Common myeloid progenitor, CD34-positive (primary cell): ENCODE measurements around the gene LSAMP.

Experiments used
- CTCF ChIA-PET: fragments of 350-600 bp; sonication (Branson Sonifier 250); formaldehyde crosslinking; loops from one replicate; lab custom pipeline; 2021; ENCODE audit warnings: antibody characterized with exemption; lab: Charles Lee
- POLR2A ChIA-PET: fragments of 350-600 bp; sonication (Branson Sonifier 250); formaldehyde crosslinking; loops from one replicate; lab custom pipeline; 2021; ENCODE audit warnings: antibody characterized with exemption; lab: Charles Lee
- DNase-seq, 3 donors: peaks; one replicate each; pipeline versions ENCODE4 v3.0.0 to v3.0.0-alpha.2; 2013
- H3K27ac ChIP-seq, 2 experiments: 1 replicate in 1 of 2; 2 replicates in 1 of 2; pipeline ENCODE4 v1.7.0; 2013; ENCODE audit warnings: inconsistent platforms in 2 of 2, low read length in 2 of 2, mild to moderate bottlenecking in 2 of 2, low read depth in 1 of 2, moderate library complexity in 1 of 2; ENCODE audit not compliant: severe bottlenecking in 2 of 2, insufficient read depth in 1 of 2, poor library complexity in 1 of 2
- H3K27me3 ChIP-seq, 5 experiments: replicated peaks in 2 of 5; 1 replicate in 3 of 5; 2 replicates in 2 of 5; pipeline versions ENCODE4 v1.6.1 to v1.7.0; 2013; ENCODE audit warnings: low read length in 4 of 5, mild to moderate bottlenecking in 2 of 5, moderate library complexity in 2 of 5, inconsistent platforms in 1 of 5; ENCODE audit not compliant: insufficient read depth in 5 of 5, control insufficient read depth in 4 of 5
- H3K36me3 ChIP-seq, 4 experiments: 1 replicate in 2 of 4; 2 replicates in 2 of 4; pipeline versions ENCODE4 v1.6.1 to v1.7.0; 2013; ENCODE audit warnings: low read length in 3 of 4, control low read depth in 1 of 4, mild to moderate bottlenecking in 1 of 4; ENCODE audit not compliant: control insufficient read depth in 4 of 4, insufficient read depth in 4 of 4
- H3K4me1 ChIP-seq, 4 experiments: 1 replicate in 3 of 4; 2 replicates in 1 of 4; pipeline versions ENCODE4 v1.6.1 to v1.7.1; 2013; ENCODE audit warnings: low read length in 3 of 4, mild to moderate bottlenecking in 3 of 4, control low read depth in 1 of 4, inconsistent platforms in 1 of 4, moderate library complexity in 1 of 4; ENCODE audit not compliant: control insufficient read depth in 4 of 4, insufficient read depth in 4 of 4; ENCODE audit errors: control extremely low read depth in 1 of 4
- H3K4me3 ChIP-seq, 7 experiments: 1 replicate in 4 of 7; 2 replicates in 3 of 7; pipeline versions ENCODE4 v1.5.1 to v1.7.0; 2013; ENCODE audit warnings: mild to moderate bottlenecking in 7 of 7, low read length in 6 of 7, moderate library complexity in 6 of 7, inconsistent platforms in 2 of 7, low read depth in 2 of 7, control low read depth in 1 of 7; ENCODE audit not compliant: insufficient read depth in 4 of 7, control insufficient read depth in 1 of 7; ENCODE audit errors: extremely low read depth in 1 of 7
- H3K9me3 ChIP-seq, 5 experiments: 1 replicate in 4 of 5; 2 replicates in 1 of 5; pipeline versions ENCODE4 v1.6.1 to v1.7.1; 2013; ENCODE audit warnings: low read length in 4 of 5, mild to moderate bottlenecking in 2 of 5, inconsistent platforms in 1 of 5, low read depth in 1 of 5, moderate library complexity in 1 of 5; ENCODE audit not compliant: control insufficient read depth in 4 of 5, insufficient read depth in 2 of 5; ENCODE audit errors: control extremely low read depth in 1 of 5
- WGBS: methylation state at CpG from one replicate; pipeline ENCODE4 v1.1.5; 2013; ENCODE audit not compliant: insufficient coverage; 5-methylcytosine and 5-hydroxymethylcytosine counted together

LSAMP gene

DNA sequence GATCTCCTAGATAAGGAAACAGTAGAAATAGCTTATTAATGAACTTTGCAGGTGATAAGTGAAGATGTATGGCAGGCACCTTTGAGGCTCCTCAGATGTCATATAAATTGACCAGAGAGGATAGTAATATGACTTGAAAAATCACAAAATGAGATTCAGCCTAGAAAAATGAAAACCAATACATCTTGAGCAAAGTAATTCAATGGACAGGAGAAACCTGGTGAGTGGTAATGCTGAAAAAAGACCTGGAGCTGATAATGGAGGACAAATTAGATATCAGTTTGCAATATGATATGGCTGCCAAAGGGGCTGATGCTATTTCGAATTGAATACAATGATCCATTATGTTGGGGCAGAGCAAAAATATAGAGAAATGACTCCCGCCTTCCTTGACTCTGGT lies 103.9 kb downstream of the LSAMP start:
- CTCF ChIA-PET = no interaction called here
- Histone ChIP-seq H3K36me3 (no peaks in the 10 kb centered on the region), H3K4me1 (no peaks in the 10 kb centered on the region), H3K9me3 (no peaks in the 10 kb centered on the region), H3K27me3 (no peaks in the 10 kb centered on the region), H3K27ac (no peak overlapping the region), H3K4me3 (no peak overlapping the region)
- POLR2A ChIA-PET = no interaction called here
- DNase-seq = no peak
- 70% methylated on average over 2 of the region's 2 CpGs for WGBS

DNA sequence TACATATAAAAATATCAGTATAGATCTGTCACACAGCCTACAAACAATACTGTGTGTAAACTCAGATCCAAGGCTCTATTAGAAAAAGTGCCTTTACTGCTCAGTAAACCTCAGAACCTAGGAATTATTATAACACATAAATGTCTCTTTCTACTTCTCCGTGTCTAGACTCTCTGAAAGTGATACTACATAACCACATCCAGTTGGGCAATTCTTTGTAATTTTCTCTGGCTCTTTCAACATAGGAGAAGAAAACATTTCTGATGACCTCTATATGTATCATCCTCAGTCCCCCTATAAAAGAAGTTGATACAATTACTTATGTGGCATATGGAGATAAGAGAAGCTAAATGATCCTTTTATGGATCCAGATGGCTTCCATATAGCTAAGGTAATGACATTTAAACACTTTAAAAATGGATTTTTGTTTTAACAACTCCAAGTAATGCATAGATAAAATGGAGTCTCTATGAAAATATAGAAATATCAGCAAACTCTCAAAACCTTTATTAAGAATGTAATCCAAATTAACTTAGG lies 104.5 kb downstream of the LSAMP start:
- DNase-seq = no peak
- H3K9me3 ChIP-seq = no peaks in the 10 kb centered on the region
- no CpG with 5 or more reads among the region's 1 CpG for WGBS
- H3K4me3 ChIP-seq = no peak overlapping the region
- H3K27ac ChIP-seq = no peak overlapping the region
- H3K4me1 ChIP-seq = no peaks in the 10 kb centered on the region
- no peaks in the 10 kb centered on the region for H3K27me3 ChIP-seq
- POLR2A ChIA-PET = no interaction called here
- CTCF ChIA-PET = no interaction called here
- H3K36me3 ChIP-seq = no peaks in the 10 kb centered on the region

DNA sequence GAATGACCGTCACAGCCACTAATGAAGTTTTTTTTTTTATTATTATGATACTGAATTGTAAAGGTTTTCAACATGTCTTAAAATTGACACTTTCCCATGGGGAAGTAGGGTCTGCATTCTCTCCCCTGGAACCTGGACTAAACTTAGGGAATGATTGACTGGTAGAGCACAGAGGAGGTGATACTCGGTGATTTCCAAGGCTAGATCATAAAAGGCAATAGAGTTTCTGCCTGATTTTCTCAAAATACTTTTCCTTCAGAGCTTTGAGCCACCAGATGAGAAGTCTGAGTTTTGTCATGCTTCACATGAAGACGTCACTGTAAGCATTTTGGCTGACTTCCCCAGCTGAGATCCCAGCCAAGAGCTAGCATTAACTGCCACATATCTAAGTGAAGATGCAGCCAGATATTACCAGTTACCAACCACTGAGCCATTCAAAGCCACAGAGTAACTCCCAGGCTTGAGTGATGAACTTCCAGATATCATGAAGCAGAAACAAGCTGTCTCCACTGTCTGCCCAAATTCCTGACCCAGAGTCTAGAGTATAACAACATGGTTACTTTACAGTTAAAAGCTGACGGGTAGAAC lies 105.8 kb downstream of the LSAMP start:
- no peak for DNase-seq
- Histone ChIP-seq H3K27me3 (no peaks in the 10 kb centered on the region), H3K27ac (no peak overlapping the region), H3K9me3 (no peaks in the 10 kb centered on the region), H3K36me3 (no peaks in the 10 kb centered on the region), H3K4me1 (no peaks in the 10 kb centered on the region), H3K4me3 (no peak overlapping the region)
- ChIA-PET POLR2A (no interaction called here), CTCF (no interaction called here)
- 82% methylated on average over 3 of the region's 4 CpGs for WGBS

DNA sequence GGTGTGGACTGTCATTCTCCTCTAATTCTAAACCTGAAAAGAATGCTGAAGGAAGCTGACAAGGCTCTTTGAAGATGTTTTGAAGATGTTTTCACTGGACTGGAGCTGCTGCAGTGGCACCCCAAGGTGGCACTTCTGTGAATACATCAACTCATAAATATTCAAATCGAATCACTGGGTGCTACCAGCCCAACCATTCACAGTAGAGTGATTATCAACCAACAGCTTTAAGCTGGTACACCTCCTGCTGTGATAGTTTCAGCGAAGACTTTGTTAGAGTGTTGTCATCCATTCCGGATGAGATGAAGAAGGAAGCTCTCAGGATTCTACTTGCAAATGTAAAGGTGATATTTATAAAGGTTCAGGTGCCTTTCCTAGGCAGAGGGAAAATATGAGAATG lies 106.6 kb downstream of the LSAMP start:
- no peak for DNase-seq
- Histone ChIP-seq H3K27ac (no peak overlapping the region), H3K36me3 (no peaks in the 10 kb centered on the region), H3K4me3 (no peak overlapping the region), H3K27me3 (no peaks in the 10 kb centered on the region), H3K9me3 (no peaks in the 10 kb centered on the region), H3K4me1 (no peaks in the 10 kb centered on the region)
- ChIA-PET POLR2A (no interaction called here), CTCF (no interaction called here)
- WGBS = 32% methylated on average over 3 of the region's 3 CpGs

DNA sequence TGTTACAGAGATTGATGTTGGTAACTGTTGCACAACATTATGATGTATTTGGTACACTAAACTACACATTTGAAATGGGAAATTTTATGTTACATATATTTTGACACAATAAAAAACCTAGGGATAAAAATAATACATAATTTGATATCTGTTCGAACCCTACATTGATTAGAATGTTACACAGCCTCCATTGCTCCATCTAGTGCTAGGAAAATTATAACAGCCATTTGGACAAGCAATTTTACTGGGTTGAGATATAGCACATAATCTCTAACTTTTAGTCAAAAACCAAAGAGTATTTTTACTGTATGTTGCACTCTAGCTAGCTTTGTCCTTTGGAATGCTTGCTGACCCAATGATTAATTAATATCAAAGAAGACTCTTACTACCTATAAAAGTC lies 108.1 kb downstream of the LSAMP start:
- POLR2A ChIA-PET = no interaction called here
- CTCF ChIA-PET = no interaction called here
- no CpG with 5 or more reads among the region's 1 CpG for WGBS
- no peak for DNase-seq
- Histone ChIP-seq H3K9me3 (peaks cover 0 to under 1% (median 0%) of the 10 kb centered on the region in 5 experiments), H3K4me3 (no peak overlapping the region), H3K27me3 (no peaks in the 10 kb centered on the region), H3K4me1 (no peaks in the 10 kb centered on the region), H3K27ac (no peak overlapping the region), H3K36me3 (no peaks in the 10 kb centered on the region)

DNA sequence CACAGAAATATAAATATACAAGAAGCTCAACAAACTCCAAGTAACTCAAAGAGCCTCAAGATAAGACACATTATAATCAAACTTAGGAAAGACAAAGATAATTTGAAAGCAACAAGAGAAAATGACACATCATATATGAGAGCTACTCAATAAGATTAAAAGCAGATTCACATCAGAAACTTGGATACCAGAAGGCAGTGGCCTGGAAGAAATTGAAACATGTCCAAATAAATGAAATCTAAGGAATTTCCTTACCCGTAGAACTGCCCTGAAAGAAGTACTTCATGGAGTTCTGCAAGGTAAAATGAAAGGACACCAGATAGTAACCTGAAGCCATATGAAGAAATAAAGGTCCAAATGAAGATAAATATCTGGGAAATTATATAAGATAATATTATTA lies 113.9 kb downstream of the LSAMP start:
- Histone ChIP-seq H3K4me1 (no peaks in the 10 kb centered on the region), H3K9me3 (peaks cover 0 to 6% (median 0%) of the 10 kb centered on the region in 5 experiments), H3K27me3 (no peaks in the 10 kb centered on the region), H3K4me3 (no peak overlapping the region), H3K36me3 (no peaks in the 10 kb centered on the region), H3K27ac (no peak overlapping the region)
- DNase-seq = no peak
- CTCF ChIA-PET = no interaction called here
- POLR2A ChIA-PET = no interaction called here
- WGBS = 100% methylated on average over 1 of the region's 1 CpG

DNA sequence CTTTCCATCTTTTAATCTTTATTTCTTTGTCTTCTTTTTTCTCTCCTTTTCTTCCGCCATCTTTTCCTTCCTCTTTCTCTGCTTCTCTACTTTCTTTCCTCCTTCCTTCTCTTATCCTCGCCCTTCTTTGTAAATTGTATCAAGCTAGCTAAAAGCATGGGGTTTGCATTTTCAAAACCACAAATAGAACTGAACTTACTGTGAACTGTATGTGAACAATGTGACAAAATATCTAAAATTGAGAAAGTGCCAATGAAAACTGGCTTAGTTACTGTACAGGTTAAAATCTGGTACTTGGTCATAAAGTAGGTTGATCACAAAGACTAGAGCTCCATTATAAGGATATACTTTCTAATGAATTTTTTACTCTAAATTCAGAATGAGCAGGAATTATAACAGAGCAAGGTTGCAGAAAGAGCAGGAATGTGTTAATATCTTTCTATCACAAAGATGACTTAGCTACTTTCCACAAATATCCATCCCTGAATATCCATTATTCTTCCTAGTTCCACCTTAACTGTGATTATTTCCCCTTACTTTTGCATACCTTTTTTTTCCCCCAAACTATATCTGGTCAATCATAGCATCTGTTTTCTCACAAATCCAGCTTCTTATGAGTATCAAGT lies 122.4 kb downstream of the LSAMP start:
- Histone ChIP-seq H3K9me3 (no peaks in the 10 kb centered on the region), H3K36me3 (no peaks in the 10 kb centered on the region), H3K27me3 (no peaks in the 10 kb centered on the region), H3K4me1 (no peaks in the 10 kb centered on the region), H3K4me3 (no peak overlapping the region), H3K27ac (no peak overlapping the region)
- ChIA-PET POLR2A (no interaction called here), CTCF (no interaction called here)
- no peak for DNase-seq
- WGBS = no CpG with 5 or more reads among the region's 2 CpGs
